HFFc6 (cell line): ENCODE measurements around the gene HNRNPLL. TPM values are rescaled to one million over a fixed set of nuclear protein-coding genes. Genes with fewer than 3 reads are reported as not detected.
A peak's percentile ranks its signal among the peaks of the same experiment; 100 is the strongest.

Source experiments
- DNase-seq: peaks from one replicate; pipeline ENCODE4 v3.0.0-alpha.2; 2018
- H3K27ac Mint-ChIP-seq: 2 replicates; pipeline ENCODE4 v1.8.0; 2020; ENCODE audit warnings: mild to moderate bottlenecking, mixed read lengths
- H3K27me3 Mint-ChIP-seq: 2 replicates; pipeline ENCODE4 v1.8.0; 2021; ENCODE audit warnings: mild to moderate bottlenecking, moderate library complexity, mixed read lengths; ENCODE audit not compliant: insufficient read depth
- H3K36me3 Mint-ChIP-seq: 2 replicates; pipeline ENCODE4 v1.8.0; 2021; ENCODE audit warnings: low read depth, mixed read lengths
- H3K4me1 Mint-ChIP-seq: 2 replicates; pipeline ENCODE4 v1.8.0; 2020; ENCODE audit warnings: low read depth, mixed read lengths
- H3K4me3 Mint-ChIP-seq: 2 replicates; pipeline ENCODE4 v1.8.0; 2020; ENCODE audit warnings: mild to moderate bottlenecking, moderate library complexity, mixed read lengths
- H3K9me3 Mint-ChIP-seq: 2 replicates; pipeline ENCODE4 v1.8.0; 2020; ENCODE audit warnings: mild to moderate bottlenecking, mixed read lengths
- CTCF ChIP-seq: fragments of 200-600 bp; sonication (generic); IDR thresholded peaks from 2 replicates; pipeline ENCODE4 v1.5.0; 2021; ENCODE audit warnings: antibody characterized with exemption, mild to moderate bottlenecking
- total RNA-seq, 6 experiments: library from RNA; stranded (reverse); fragmentation: NEBNext Ultra II Directional; extraction: Animal tissue kit (Norgen Biotek cat#: 25700); gene quantifications; 2 replicates in 1 of 6; 3 replicates in 5 of 6; pipeline ENCODE4 v1.2.3, GENCODE V29; 2021

The HNRNPLL gene
- total RNA-seq, 6 experiments from 2014 or later, result 45.5 to 57.5 (median 50.2) TPM

GRCh38 chr2:38556006-38556801 lies 46.5 kb downstream of the HNRNPLL start:
- Mint-ChIP-seq H3K9me3 (no peaks in the 10 kb centered on the region), H3K4me1 (no peaks in the 10 kb centered on the region), H3K27me3 (no peaks in the 10 kb centered on the region; the same call in 1 of the 2 replicates), H3K36me3 (peaks cover 13% of the 10 kb centered on the region; the same call in 1 of the 2 replicates), H3K27ac (no peak overlapping the region; the same call in 1 of the 2 replicates), H3K4me3 (no peak overlapping the region)
- no peak for TF ChIP-seq CTCF
- DNase-seq, result no peak

- no peak overlapping the region for H3K27ac Mint-ChIP-seq
- H3K4me3 Mint-ChIP-seq, result no peak overlapping the region
- peak; percentile 79 for TF ChIP-seq CTCF
- peaks cover 6% of the 10 kb centered on the region; the same call in 1 of the 2 replicates for H3K36me3 Mint-ChIP-seq
- peak; percentile 22 for DNase-seq
- H3K4me1 Mint-ChIP-seq, result no peaks in the 10 kb centered on the region
- H3K9me3 Mint-ChIP-seq, result no peaks in the 10 kb centered on the region
- H3K27me3 Mint-ChIP-seq, result no peaks in the 10 kb centered on the region; the same call in 1 of the 2 replicates
Observed at GRCh38 chr2:38554973-38555595, 47.6 kb downstream of the HNRNPLL start.

GRCh38 chr2:38553554-38553953 lies 49.2 kb downstream of the HNRNPLL start:
- H3K36me3 Mint-ChIP-seq, result peaks cover 10% of the 10 kb centered on the region
- no peaks in the 10 kb centered on the region; the same call in 1 of the 2 replicates for H3K4me1 Mint-ChIP-seq
- no peak for TF ChIP-seq CTCF
- H3K27me3 Mint-ChIP-seq, result no peaks in the 10 kb centered on the region; the same call in 1 of the 2 replicates
- DNase-seq, result no peak
- no peak overlapping the region for H3K27ac Mint-ChIP-seq
- H3K9me3 Mint-ChIP-seq, result no peaks in the 10 kb centered on the region
- no peak overlapping the region for H3K4me3 Mint-ChIP-seq

- peaks cover 7% of the 10 kb centered on the region for H3K4me1 Mint-ChIP-seq
- peaks cover 10% of the 10 kb centered on the region for H3K36me3 Mint-ChIP-seq
- no peaks in the 10 kb centered on the region; the same call in 1 of the 2 replicates for H3K27me3 Mint-ChIP-seq
- no peaks in the 10 kb centered on the region for H3K9me3 Mint-ChIP-seq
- H3K27ac Mint-ChIP-seq, result no peak overlapping the region
- TF ChIP-seq CTCF, result no peak
- DNase-seq, result no peak
- no peak overlapping the region for H3K4me3 Mint-ChIP-seq
Observed at GRCh38 chr2:38552259-38552658, 50.5 kb downstream of the HNRNPLL start.

GRCh38 chr2:38551746-38552145 lies 51.0 kb downstream of the HNRNPLL start:
- H3K27ac Mint-ChIP-seq, result no peak overlapping the region
- no peaks in the 10 kb centered on the region for H3K9me3 Mint-ChIP-seq
- H3K4me3 Mint-ChIP-seq, result no peak overlapping the region
- peaks cover 10% of the 10 kb centered on the region for H3K36me3 Mint-ChIP-seq
- no peak for TF ChIP-seq CTCF
- H3K27me3 Mint-ChIP-seq, result no peaks in the 10 kb centered on the region; the same call in 1 of the 2 replicates
- peaks cover 10% of the 10 kb centered on the region for H3K4me1 Mint-ChIP-seq
- no peak for DNase-seq
